GM23338 (cell line): ENCODE results near the gene ZC3H8. TPM values are rescaled to one million over a fixed set of nuclear protein-coding genes. Genes with fewer than 3 reads are reported as not detected.

ENCODE experiments used
- ATAC-seq: fragments of 200-7000 bp; cut with Tn5 transposase; 3 replicates; pipeline ENCODE4 v1.9.1; 2020
- DNase-seq: peaks from one replicate; pipeline ENCODE4 v3.0.0-alpha.2; 2015; ENCODE audit warnings: low spot score
- H2AFZ ChIP-seq: fragments of 200-600 bp; sonication (generic); 2 replicates; pipeline ENCODE4 v1.8.0; 2016; ENCODE audit warnings: antibody characterized with exemption, mild to moderate bottlenecking, moderate library complexity
- H3F3A ChIP-seq: fragments of 200-600 bp; sonication (generic); replicated peaks from 2 replicates; pipeline ENCODE4 v1.8.0; 2017; ENCODE audit warnings: antibody characterized with exemption, mixed run types, low read depth
- H3K27ac ChIP-seq: fragments of 200-600 bp; sonication (generic); 2 replicates; pipeline ENCODE4 v1.6.1; 2016; ENCODE audit warnings: low read depth
- H3K27me3 ChIP-seq: fragments of 200-600 bp; sonication (generic); 2 replicates; pipeline ENCODE4 v1.8.0; 2016; ENCODE audit warnings: mild to moderate bottlenecking, mixed run types, moderate library complexity; ENCODE audit not compliant: insufficient read depth
- H3K36me3 ChIP-seq: fragments of 200-600 bp; sonication (generic); 2 replicates; pipeline ENCODE4 v1.8.0; 2016; ENCODE audit warnings: mild to moderate bottlenecking; ENCODE audit not compliant: insufficient read depth
- H3K4me1 ChIP-seq: fragments of 200-600 bp; sonication (generic); 2 replicates; pipeline ENCODE4 v1.8.0; 2016; ENCODE audit warnings: mild to moderate bottlenecking, moderate library complexity; ENCODE audit not compliant: insufficient read depth
- H3K4me2 ChIP-seq: fragments of 200-600 bp; sonication (generic); 2 replicates; pipeline ENCODE4 v1.7.1; 2017; ENCODE audit warnings: mixed run types
- H3K4me3 ChIP-seq: fragments of 200-600 bp; sonication (generic); 2 replicates; pipeline ENCODE4 v1.6.1; 2016; ENCODE audit warnings: mixed run types
- H3K79me2 ChIP-seq: fragments of 200-600 bp; sonication (generic); replicated peaks from 2 replicates; pipeline ENCODE4 v1.8.0; 2017; ENCODE audit warnings: mild to moderate bottlenecking; ENCODE audit not compliant: insufficient read depth
- H3K9me2 ChIP-seq: fragments of 200-600 bp; sonication (generic); 2 replicates; pipeline ENCODE4 v1.8.0; 2017; ENCODE audit not compliant: insufficient read depth
- H4K20me1 ChIP-seq: fragments of 200-600 bp; sonication (generic); replicated peaks from 2 replicates; pipeline ENCODE4 v1.8.0; 2017; ENCODE audit warnings: mild to moderate bottlenecking; ENCODE audit not compliant: insufficient read depth
- H3K27ac Mint-ChIP-seq: 2 replicates; pipeline ENCODE4 v1.8.0; 2020; ENCODE audit warnings: inconsistent platforms, mild to moderate bottlenecking, moderate library complexity, mixed read lengths
- H3K27me3 Mint-ChIP-seq: 3 replicates; pipeline ENCODE4 v1.8.0; 2022; ENCODE audit warnings: low read depth, mild to moderate bottlenecking, moderate library complexity, mixed read lengths, inconsistent platforms; ENCODE audit not compliant: insufficient read depth, poor library complexity
- H3K36me3 Mint-ChIP-seq: 3 replicates; pipeline ENCODE4 v1.8.0; 2021; ENCODE audit warnings: low read depth, mild to moderate bottlenecking, inconsistent platforms, moderate library complexity, mixed read lengths
- H3K4me1 Mint-ChIP-seq: 3 replicates; pipeline ENCODE4 v1.8.0; 2020; ENCODE audit warnings: mild to moderate bottlenecking, inconsistent platforms, mixed read lengths
- H3K4me3 Mint-ChIP-seq: 3 replicates; pipeline ENCODE4 v1.8.0; 2021; ENCODE audit warnings: moderate library complexity, mild to moderate bottlenecking, inconsistent platforms, mixed read lengths
- H3K9me3 Mint-ChIP-seq: 3 replicates; pipeline ENCODE4 v1.8.0; 2020; ENCODE audit warnings: moderate library complexity, mild to moderate bottlenecking, inconsistent platforms, mixed read lengths
- CREB1 ChIP-seq: fragments of 250-450 bp; sonication (Bioruptor Pico); IDR thresholded peaks from 2 replicates; pipeline ENCODE4 v1.5.0; 2020; ENCODE audit warnings: low read depth, mild to moderate bottlenecking, moderate library complexity
- EZH2phosphoT487 ChIP-seq: fragments of 200-600 bp; sonication (generic); IDR thresholded peaks from one replicate; pipeline ENCODE4 v1.8.1; 2018; ENCODE audit warnings: antibody characterized with exemption; ENCODE audit not compliant: unreplicated experiment
- JUNB ChIP-seq: IDR thresholded peaks from one replicate; pipeline ENCODE4 v1.6.1; 2016; ENCODE audit warnings: antibody characterized with exemption; ENCODE audit not compliant: unreplicated experiment
- NANOG ChIP-seq: IDR thresholded peaks from 2 replicates; pipeline ENCODE4 v1.6.1; 2016; ENCODE audit warnings: antibody characterized with exemption, borderline replicate concordance
- POLR2AphosphoS5 ChIP-seq: IDR thresholded peaks from 2 replicates; pipeline ENCODE4 v1.6.1; 2016; ENCODE audit warnings: antibody characterized with exemption, low read depth
- REST ChIP-seq: IDR thresholded peaks from one replicate; pipeline ENCODE4 v1.6.1; 2018; ENCODE audit warnings: antibody characterized with exemption; ENCODE audit not compliant: unreplicated experiment
- ZNF114 ChIP-seq: fragments of 250-450 bp; sonication (Bioruptor Pico); IDR thresholded peaks from 2 replicates; pipeline ENCODE4 v1.5.0; 2020; ENCODE audit warnings: mild to moderate bottlenecking, moderate library complexity
- polyA plus RNA-seq: library from polyadenylated mRNA; unstranded; fragments of >200 nt; fragmentation: Nextera tagmentation; extraction: Ambion mirVana; gene quantifications from 2 replicates; pipeline ENCODE4 v1.2.1, GENCODE V29; 2016
- total RNA-seq: library from RNA; depleted of rRNA; stranded (reverse); fragments of >200 nt; shearing (Covaris generic); gene quantifications from 2 replicates; pipeline ENCODE4 v1.2.3, GENCODE V29; 2014

The ZC3H8 gene
- total and polyA plus RNA-seq, 2 experiments from 2014 or later, result 13.3 to 42.8 TPM

GRCh38 chr2:112256654-112257053 lies 1.8 kb upstream of the ZC3H8 start:
- no peaks in the 10 kb centered on the region for H3K27me3 ChIP-seq
- no peak overlapping the region for H3K4me2 ChIP-seq
- peaks cover 16% of the 10 kb centered on the region for H3K4me1 Mint-ChIP-seq
- no peak overlapping the region for H2AFZ ChIP-seq
- no peak overlapping the region for H3K4me3 Mint-ChIP-seq
- no peak for ATAC-seq
- H3K36me3 Mint-ChIP-seq, result no peaks in the 10 kb centered on the region
- no peaks in the 10 kb centered on the region for H3K27me3 Mint-ChIP-seq
- H3K27ac Mint-ChIP-seq, result no peak overlapping the region
- no peak for DNase-seq
- no peaks in the 10 kb centered on the region for H4K20me1 ChIP-seq
- H3K79me2 ChIP-seq, result peaks cover 7% of the 10 kb centered on the region; the same call in 1 of the 2 replicates
- H3F3A ChIP-seq, result no peaks in the 10 kb centered on the region
- H3K36me3 ChIP-seq, result no peaks in the 10 kb centered on the region
- peaks cover 19% of the 10 kb centered on the region for H3K4me1 ChIP-seq
- H3K27ac ChIP-seq, result no peak overlapping the region
- H3K9me3 Mint-ChIP-seq, result no peaks in the 10 kb centered on the region
- H3K4me3 ChIP-seq, result no peak overlapping the region
- 0 out of 2 replicates have a peak, but pooled peaks cover 9% of the 10 kb centered on the region for H3K9me2 ChIP-seq
- TF ChIP-seq CREB1 (CRISPR knock-in tag) (no peak), EZH2phosphoT487 (no peak), REST (no peak), POLR2AphosphoS5 (no peak), ZNF114 (CRISPR knock-in tag) (no peak)

- no peaks in the 10 kb centered on the region for H3F3A ChIP-seq
- no peak overlapping the region for H3K27ac ChIP-seq
- DNase-seq (no peak), ATAC-seq (no peak)
- 0 out of 2 replicates have a peak overlapping the region, but pooled peaks have one; percentile 74 for H3K4me2 ChIP-seq
- H3K79me2 ChIP-seq, result peaks cover 8% of the 10 kb centered on the region; the same call in 1 of the 2 replicates
- peaks cover 19% of the 10 kb centered on the region for H3K4me1 ChIP-seq
- H3K4me3 ChIP-seq, result no peak overlapping the region
- H3K9me2 ChIP-seq, result 0 out of 2 replicates have a peak, but pooled peaks cover 4% of the 10 kb centered on the region
- TF ChIP-seq JUNB (no peak), NANOG (no peak)
- H3K36me3 ChIP-seq, result no peaks in the 10 kb centered on the region
- no peaks in the 10 kb centered on the region for H3K27me3 Mint-ChIP-seq
- H3K9me3 Mint-ChIP-seq, result no peaks in the 10 kb centered on the region
- no peaks in the 10 kb centered on the region for H3K36me3 Mint-ChIP-seq
- peak overlapping the region; percentile 84; the same call in 1 of the 3 replicates for H3K4me3 Mint-ChIP-seq
- H3K27ac Mint-ChIP-seq, result no peak overlapping the region
- peak overlapping the region; percentile 94 for H2AFZ ChIP-seq
- no peaks in the 10 kb centered on the region for H3K27me3 ChIP-seq
- peaks cover 16% of the 10 kb centered on the region for H3K4me1 Mint-ChIP-seq
- H4K20me1 ChIP-seq, result no peaks in the 10 kb centered on the region
Measured at GRCh38 chr2:112255875-112256274, 1.0 kb upstream of the ZC3H8 start.
